OCI-LY7 (cell line): ENCODE measurements around the gene MCM9. TPM values are rescaled to one million over a fixed set of nuclear protein-coding genes. Genes with fewer than 3 reads are reported as not detected.
"Not testable (repeated sequence)": the region's sequence is repeated elsewhere in the genome, so short reads cannot be mapped to it uniquely, and the experiment has no call there.

Experiments
- BruUV-seq: library from RNA; stranded (reverse); fragments of 400-500 nt; replicated peaks from 2 replicates; lab custom pipeline; 2021; lab: Mats Ljungman, UMichigan
- CTCF ChIA-PET: fragments of 300-600 bp; sonication (Branson Sonifier 250); formaldehyde crosslinking; loops from one replicate; lab custom pipeline; 2022; ENCODE audit warnings: antibody characterized with exemption; ENCODE audit not compliant: unreplicated experiment; lab: Charles Lee
- POLR2A ChIA-PET: fragments of 300-600 bp; sonication (Branson Sonifier 250); formaldehyde crosslinking; loops from one replicate; lab custom pipeline; 2022; ENCODE audit warnings: antibody characterized with exemption; lab: Charles Lee
- DNase-seq: peaks from one replicate; pipeline ENCODE4 v3.0.0-alpha.2; 2015; ENCODE audit warnings: low spot score
- H2AFZ ChIP-seq: fragments of 200-600 bp; sonication (generic), shearing (Covaris generic); 2 replicates; pipeline ENCODE4 v1.6.1; 2014; ENCODE audit warnings: mild to moderate bottlenecking, antibody characterized with exemption, low read length, moderate library complexity
- H3K27ac ChIP-seq: fragments of 200-600 bp; sonication (generic); 2 replicates; pipeline ENCODE4 v1.5.1; 2014; ENCODE audit warnings: mixed run types, low read depth, mild to moderate bottlenecking, moderate library complexity, low read length, inconsistent platforms; ENCODE audit not compliant: poor library complexity, severe bottlenecking
- H3K36me3 ChIP-seq: fragments of 200-600 bp; sonication (generic); 2 replicates; pipeline ENCODE4 v1.6.1; 2014; ENCODE audit warnings: mild to moderate bottlenecking, antibody characterized with exemption, low read length, moderate library complexity, mixed read lengths; ENCODE audit not compliant: insufficient read depth
- H3K4me1 ChIP-seq: fragments of 200-600 bp; sonication (generic); 2 replicates; pipeline ENCODE4 v1.5.1; 2014; ENCODE audit warnings: mild to moderate bottlenecking, low read length; ENCODE audit not compliant: insufficient read depth, poor library complexity, severe bottlenecking
- H3K4me2 ChIP-seq: fragments of 200-600 bp; sonication (generic); 2 replicates; pipeline ENCODE4 v1.6.1; 2014; ENCODE audit warnings: mild to moderate bottlenecking, low read length
- H3K4me3 ChIP-seq: fragments of 200-600 bp; sonication (generic); 2 replicates; pipeline ENCODE4 v1.5.1; 2014; ENCODE audit warnings: mild to moderate bottlenecking, low read depth, low read length; ENCODE audit not compliant: poor library complexity, severe bottlenecking
- H3K79me2 ChIP-seq: fragments of 200-600 bp; sonication (generic); 2 replicates; pipeline ENCODE4 v1.6.1; 2016; ENCODE audit warnings: low read depth, mild to moderate bottlenecking, low read length, moderate library complexity, mixed read lengths; ENCODE audit not compliant: insufficient read depth
- H3K9me2 ChIP-seq: fragments of 200-600 bp; sonication (generic); 2 replicates; pipeline ENCODE4 v1.6.1; 2016; ENCODE audit warnings: mild to moderate bottlenecking, low read length, mixed read lengths; ENCODE audit not compliant: insufficient read depth
- H3K9me3 ChIP-seq: fragments of 200-600 bp; sonication (generic); 2 replicates; pipeline ENCODE4 v1.6.1; 2014; ENCODE audit warnings: mild to moderate bottlenecking, mixed run types, low read length, mixed read lengths
- H4K20me1 ChIP-seq: fragments of 200-600 bp; sonication (generic); 2 replicates; pipeline ENCODE4 v1.6.1; 2014; ENCODE audit warnings: mild to moderate bottlenecking, antibody characterized with exemption, low read length, moderate library complexity, mixed read lengths; ENCODE audit not compliant: insufficient read depth
- CTCF ChIP-seq: fragments of 200-600 bp; sonication (generic); conservative IDR thresholded peaks from 2 replicates; pipeline ENCODE4 v1.5.1; 2014; ENCODE audit warnings: mild to moderate bottlenecking, antibody characterized with exemption, low read length, moderate library complexity, mixed read lengths
- EZH2phosphoT487 ChIP-seq: fragments of 200-600 bp; sonication (generic); IDR thresholded peaks from 2 replicates; pipeline ENCODE4 v1.6.1; 2018; ENCODE audit warnings: low read depth, borderline replicate concordance, mild to moderate bottlenecking, mixed run types, antibody characterized with exemption, low read length, moderate library complexity, mixed read lengths
- intact Hi-C: fragments of 100-400 bp; cut with micrococcal nuclease; formaldehyde crosslinking; loops from one replicate; pipeline ENCODE4 v1.10.0; 2022; ENCODE audit not compliant: unreplicated experiment
- total RNA-seq, 2 experiments: library from RNA; depleted of rRNA in 1 of 2; stranded (reverse); fragments of >200 nt in 1 of 2; shearing (Covaris generic) in 1 of 2; gene quantifications; 2 replicates each; pipeline ENCODE4 v1.2.3, GENCODE V29; 2014 to 2022

Gene MCM9
- total RNA-seq, 2 experiments from 2014 or later: 17.4 to 18.8 TPM

GRCh38 chr6:118871331-118871730, 63.6 kb downstream of the MCM9 start:
- BruUV-seq: no TSS peak
- H2AFZ ChIP-seq: no peak overlapping the region
- CTCF ChIA-PET: no interaction called here
- H3K27ac ChIP-seq: no peak overlapping the region
- H3K9me3 ChIP-seq: no peaks in the 10 kb centered on the region
- no peaks in the 10 kb centered on the region; the same call in 1 of the 2 replicates for H3K79me2 ChIP-seq
- no peak overlapping the region for H3K4me3 ChIP-seq
- intact Hi-C loops: no loop called here
- H4K20me1 ChIP-seq: no peaks in the 10 kb centered on the region
- POLR2A ChIA-PET: no interaction called here
- TF ChIP-seq EZH2phosphoT487: no peak
- TF ChIP-seq CTCF: no peak
- no peaks in the 10 kb centered on the region for H3K4me1 ChIP-seq
- no peak for DNase-seq
- no peaks in the 10 kb centered on the region for H3K9me2 ChIP-seq
- no peak overlapping the region for H3K4me2 ChIP-seq
- H3K36me3 ChIP-seq: peaks cover 4% of the 10 kb centered on the region; the same call in 1 of the 2 replicates

GRCh38 chr6:118869894-118870589, 64.9 kb downstream of the MCM9 start:
- intact Hi-C loops: no loop called here
- no TSS peak for BruUV-seq
- TF ChIP-seq EZH2phosphoT487: no peak
- no peak for TF ChIP-seq CTCF
- H2AFZ ChIP-seq: no peak overlapping the region
- H3K4me2 ChIP-seq: no peak overlapping the region
- no peaks in the 10 kb centered on the region for H4K20me1 ChIP-seq
- no peaks in the 10 kb centered on the region; the same call in 1 of the 2 replicates for H3K79me2 ChIP-seq
- H3K4me1 ChIP-seq: no peaks in the 10 kb centered on the region
- POLR2A ChIA-PET: no interaction called here
- CTCF ChIA-PET: no interaction called here
- no peak overlapping the region for H3K4me3 ChIP-seq
- no peaks in the 10 kb centered on the region for H3K9me3 ChIP-seq
- no peaks in the 10 kb centered on the region for H3K36me3 ChIP-seq
- no peak overlapping the region for H3K27ac ChIP-seq
- DNase-seq: no peak
- H3K9me2 ChIP-seq: no peaks in the 10 kb centered on the region

GRCh38 chr6:118869350-118869749, 65.6 kb downstream of the MCM9 start:
- intact Hi-C loops: no loop called here
- CTCF ChIA-PET: no interaction called here
- no peaks in the 10 kb centered on the region for H3K9me2 ChIP-seq
- POLR2A ChIA-PET: no interaction called here
- no peaks in the 10 kb centered on the region; the same call in 1 of the 2 replicates for H3K79me2 ChIP-seq
- no peaks in the 10 kb centered on the region for H4K20me1 ChIP-seq
- DNase-seq: no peak
- TF ChIP-seq EZH2phosphoT487 (no peak), CTCF (no peak)
- no TSS peak for BruUV-seq
- H3K27ac ChIP-seq: no peak overlapping the region
- H2AFZ ChIP-seq: no peak overlapping the region
- no peak overlapping the region for H3K4me3 ChIP-seq
- H3K4me1 ChIP-seq: no peaks in the 10 kb centered on the region
- H3K4me2 ChIP-seq: no peak overlapping the region
- H3K36me3 ChIP-seq: no peaks in the 10 kb centered on the region
- no peaks in the 10 kb centered on the region for H3K9me3 ChIP-seq

- H3K4me3 ChIP-seq, H2AFZ ChIP-seq, intact Hi-C loops, CTCF ChIA-PET, H3K79me2 ChIP-seq, H3K36me3 ChIP-seq, POLR2A ChIA-PET, H3K4me1 ChIP-seq, H3K4me2 ChIP-seq, H3K27ac ChIP-seq, BruUV-seq, H4K20me1 ChIP-seq, H3K9me3 ChIP-seq, H3K9me2 ChIP-seq, DNase-seq: not testable (repeated sequence)
Measured at GRCh38 chr6:118868901-118869300, 66.1 kb downstream of the MCM9 start.
